GM23338 (cell line): Measurements from ENCODE around the gene RNF44.
A peak's percentile ranks its signal among the peaks of the same experiment; 100 is the strongest.

Source experiments
- CREB1 ChIP-seq: fragments of 250-450 bp; sonication (Bioruptor Pico); IDR thresholded peaks from 2 replicates; pipeline ENCODE4 v1.5.0; 2020; ENCODE audit warnings: low read depth, mild to moderate bottlenecking, moderate library complexity
- EZH2 ChIP-seq: fragments of 200-600 bp; sonication (generic); IDR thresholded peaks from one replicate; pipeline ENCODE4 v1.8.0; 2017; ENCODE audit warnings: antibody characterized with exemption, mild to moderate bottlenecking, low read depth; ENCODE audit not compliant: unreplicated experiment
- EZH2phosphoT487 ChIP-seq: fragments of 200-600 bp; sonication (generic); IDR thresholded peaks from one replicate; pipeline ENCODE4 v1.8.1; 2018; ENCODE audit warnings: antibody characterized with exemption; ENCODE audit not compliant: unreplicated experiment
- NANOG ChIP-seq: IDR thresholded peaks from 2 replicates; pipeline ENCODE4 v1.6.1; 2016; ENCODE audit warnings: antibody characterized with exemption, borderline replicate concordance
- POLR2AphosphoS5 ChIP-seq: IDR thresholded peaks from 2 replicates; pipeline ENCODE4 v1.6.1; 2016; ENCODE audit warnings: antibody characterized with exemption, low read depth
- ZNF114 ChIP-seq: fragments of 250-450 bp; sonication (Bioruptor Pico); IDR thresholded peaks from 2 replicates; pipeline ENCODE4 v1.5.0; 2020; ENCODE audit warnings: mild to moderate bottlenecking, moderate library complexity
- ZNF331 ChIP-seq: fragments of 250-450 bp; sonication (Bioruptor Pico); IDR thresholded peaks from 2 replicates; pipeline ENCODE4 v1.5.0; 2020; ENCODE audit warnings: low read depth, mild to moderate bottlenecking, moderate library complexity
- TF ChIP-seq, protein P1 (sequence below), 2 experiments: fragments of 200-600 bp in 1 of 2; sonication (generic) in 1 of 2; conservative IDR thresholded peaks; 2 replicates each; pipeline versions ENCODE4 v1.5.1 to v1.6.1; 2016 to 2017; ENCODE audit warnings: antibody characterized with exemption in 2 of 2, low read depth in 2 of 2, mild to moderate bottlenecking in 2 of 2, moderate library complexity in 1 of 2
- TF ChIP-seq, protein P2 (sequence below): IDR thresholded peaks from one replicate; pipeline ENCODE4 v1.6.1; 2018; ENCODE audit warnings: antibody characterized with exemption; ENCODE audit not compliant: unreplicated experiment
- TF ChIP-seq, protein P3 (sequence below): IDR thresholded peaks from 2 replicates; pipeline ENCODE4 v1.6.1; 2016; ENCODE audit warnings: antibody characterized with exemption
- TF ChIP-seq, protein P4 (sequence below): fragments of 250-450 bp; sonication (Bioruptor Pico); IDR thresholded peaks from 2 replicates; pipeline ENCODE4 v1.5.0; 2020; ENCODE audit warnings: mild to moderate bottlenecking, moderate library complexity

DNA sequence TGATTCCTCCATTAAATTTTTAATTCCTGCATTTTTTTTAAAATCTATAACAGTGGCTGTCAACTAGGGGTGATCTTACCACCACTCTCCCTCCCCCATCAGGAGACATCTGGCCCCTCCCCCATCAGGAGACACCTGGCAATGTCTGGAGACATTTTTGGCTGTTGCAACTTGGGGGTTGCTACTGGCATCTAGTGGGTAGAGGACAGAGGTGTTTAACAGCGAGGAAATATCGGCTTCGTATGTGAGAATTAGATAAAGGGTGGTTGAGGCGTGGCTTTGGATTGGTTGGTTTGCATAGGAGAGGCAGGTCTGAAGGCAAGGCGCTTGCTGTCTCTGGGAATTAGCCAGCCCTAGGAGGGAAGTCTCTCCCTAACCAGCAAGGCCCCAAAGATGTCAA lies 22.5 kb upstream of the RNF44 start:
- TF ChIP-seq, protein P1, sequence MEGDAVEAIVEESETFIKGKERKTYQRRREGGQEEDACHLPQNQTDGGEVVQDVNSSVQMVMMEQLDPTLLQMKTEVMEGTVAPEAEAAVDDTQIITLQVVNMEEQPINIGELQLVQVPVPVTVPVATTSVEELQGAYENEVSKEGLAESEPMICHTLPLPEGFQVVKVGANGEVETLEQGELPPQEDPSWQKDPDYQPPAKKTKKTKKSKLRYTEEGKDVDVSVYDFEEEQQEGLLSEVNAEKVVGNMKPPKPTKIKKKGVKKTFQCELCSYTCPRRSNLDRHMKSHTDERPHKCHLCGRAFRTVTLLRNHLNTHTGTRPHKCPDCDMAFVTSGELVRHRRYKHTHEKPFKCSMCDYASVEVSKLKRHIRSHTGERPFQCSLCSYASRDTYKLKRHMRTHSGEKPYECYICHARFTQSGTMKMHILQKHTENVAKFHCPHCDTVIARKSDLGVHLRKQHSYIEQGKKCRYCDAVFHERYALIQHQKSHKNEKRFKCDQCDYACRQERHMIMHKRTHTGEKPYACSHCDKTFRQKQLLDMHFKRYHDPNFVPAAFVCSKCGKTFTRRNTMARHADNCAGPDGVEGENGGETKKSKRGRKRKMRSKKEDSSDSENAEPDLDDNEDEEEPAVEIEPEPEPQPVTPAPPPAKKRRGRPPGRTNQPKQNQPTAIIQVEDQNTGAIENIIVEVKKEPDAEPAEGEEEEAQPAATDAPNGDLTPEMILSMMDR (conservative IDR thresholded peaks at IDR 0.05; ENCODE audit: low read depth in 2 of 2) = peak; percentile 45 to 49
- TF ChIP-seq, protein P2, sequence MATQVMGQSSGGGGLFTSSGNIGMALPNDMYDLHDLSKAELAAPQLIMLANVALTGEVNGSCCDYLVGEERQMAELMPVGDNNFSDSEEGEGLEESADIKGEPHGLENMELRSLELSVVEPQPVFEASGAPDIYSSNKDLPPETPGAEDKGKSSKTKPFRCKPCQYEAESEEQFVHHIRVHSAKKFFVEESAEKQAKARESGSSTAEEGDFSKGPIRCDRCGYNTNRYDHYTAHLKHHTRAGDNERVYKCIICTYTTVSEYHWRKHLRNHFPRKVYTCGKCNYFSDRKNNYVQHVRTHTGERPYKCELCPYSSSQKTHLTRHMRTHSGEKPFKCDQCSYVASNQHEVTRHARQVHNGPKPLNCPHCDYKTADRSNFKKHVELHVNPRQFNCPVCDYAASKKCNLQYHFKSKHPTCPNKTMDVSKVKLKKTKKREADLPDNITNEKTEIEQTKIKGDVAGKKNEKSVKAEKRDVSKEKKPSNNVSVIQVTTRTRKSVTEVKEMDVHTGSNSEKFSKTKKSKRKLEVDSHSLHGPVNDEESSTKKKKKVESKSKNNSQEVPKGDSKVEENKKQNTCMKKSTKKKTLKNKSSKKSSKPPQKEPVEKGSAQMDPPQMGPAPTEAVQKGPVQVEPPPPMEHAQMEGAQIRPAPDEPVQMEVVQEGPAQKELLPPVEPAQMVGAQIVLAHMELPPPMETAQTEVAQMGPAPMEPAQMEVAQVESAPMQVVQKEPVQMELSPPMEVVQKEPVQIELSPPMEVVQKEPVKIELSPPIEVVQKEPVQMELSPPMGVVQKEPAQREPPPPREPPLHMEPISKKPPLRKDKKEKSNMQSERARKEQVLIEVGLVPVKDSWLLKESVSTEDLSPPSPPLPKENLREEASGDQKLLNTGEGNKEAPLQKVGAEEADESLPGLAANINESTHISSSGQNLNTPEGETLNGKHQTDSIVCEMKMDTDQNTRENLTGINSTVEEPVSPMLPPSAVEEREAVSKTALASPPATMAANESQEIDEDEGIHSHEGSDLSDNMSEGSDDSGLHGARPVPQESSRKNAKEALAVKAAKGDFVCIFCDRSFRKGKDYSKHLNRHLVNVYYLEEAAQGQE = no peak
- TF ChIP-seq POLR2AphosphoS5 = no peak
- no peak for TF ChIP-seq EZH2
- no peak for TF ChIP-seq ZNF114 (CRISPR knock-in tag)
- no peak for TF ChIP-seq EZH2phosphoT487
- no peak for TF ChIP-seq NANOG
- TF ChIP-seq, protein P3, sequence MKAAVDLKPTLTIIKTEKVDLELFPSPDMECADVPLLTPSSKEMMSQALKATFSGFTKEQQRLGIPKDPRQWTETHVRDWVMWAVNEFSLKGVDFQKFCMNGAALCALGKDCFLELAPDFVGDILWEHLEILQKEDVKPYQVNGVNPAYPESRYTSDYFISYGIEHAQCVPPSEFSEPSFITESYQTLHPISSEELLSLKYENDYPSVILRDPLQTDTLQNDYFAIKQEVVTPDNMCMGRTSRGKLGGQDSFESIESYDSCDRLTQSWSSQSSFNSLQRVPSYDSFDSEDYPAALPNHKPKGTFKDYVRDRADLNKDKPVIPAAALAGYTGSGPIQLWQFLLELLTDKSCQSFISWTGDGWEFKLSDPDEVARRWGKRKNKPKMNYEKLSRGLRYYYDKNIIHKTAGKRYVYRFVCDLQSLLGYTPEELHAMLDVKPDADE = no peak
- TF ChIP-seq ZNF331 (CRISPR knock-in tag) = no peak
- no peak for TF ChIP-seq CREB1 (CRISPR knock-in tag)
- TF ChIP-seq, protein P4, sequence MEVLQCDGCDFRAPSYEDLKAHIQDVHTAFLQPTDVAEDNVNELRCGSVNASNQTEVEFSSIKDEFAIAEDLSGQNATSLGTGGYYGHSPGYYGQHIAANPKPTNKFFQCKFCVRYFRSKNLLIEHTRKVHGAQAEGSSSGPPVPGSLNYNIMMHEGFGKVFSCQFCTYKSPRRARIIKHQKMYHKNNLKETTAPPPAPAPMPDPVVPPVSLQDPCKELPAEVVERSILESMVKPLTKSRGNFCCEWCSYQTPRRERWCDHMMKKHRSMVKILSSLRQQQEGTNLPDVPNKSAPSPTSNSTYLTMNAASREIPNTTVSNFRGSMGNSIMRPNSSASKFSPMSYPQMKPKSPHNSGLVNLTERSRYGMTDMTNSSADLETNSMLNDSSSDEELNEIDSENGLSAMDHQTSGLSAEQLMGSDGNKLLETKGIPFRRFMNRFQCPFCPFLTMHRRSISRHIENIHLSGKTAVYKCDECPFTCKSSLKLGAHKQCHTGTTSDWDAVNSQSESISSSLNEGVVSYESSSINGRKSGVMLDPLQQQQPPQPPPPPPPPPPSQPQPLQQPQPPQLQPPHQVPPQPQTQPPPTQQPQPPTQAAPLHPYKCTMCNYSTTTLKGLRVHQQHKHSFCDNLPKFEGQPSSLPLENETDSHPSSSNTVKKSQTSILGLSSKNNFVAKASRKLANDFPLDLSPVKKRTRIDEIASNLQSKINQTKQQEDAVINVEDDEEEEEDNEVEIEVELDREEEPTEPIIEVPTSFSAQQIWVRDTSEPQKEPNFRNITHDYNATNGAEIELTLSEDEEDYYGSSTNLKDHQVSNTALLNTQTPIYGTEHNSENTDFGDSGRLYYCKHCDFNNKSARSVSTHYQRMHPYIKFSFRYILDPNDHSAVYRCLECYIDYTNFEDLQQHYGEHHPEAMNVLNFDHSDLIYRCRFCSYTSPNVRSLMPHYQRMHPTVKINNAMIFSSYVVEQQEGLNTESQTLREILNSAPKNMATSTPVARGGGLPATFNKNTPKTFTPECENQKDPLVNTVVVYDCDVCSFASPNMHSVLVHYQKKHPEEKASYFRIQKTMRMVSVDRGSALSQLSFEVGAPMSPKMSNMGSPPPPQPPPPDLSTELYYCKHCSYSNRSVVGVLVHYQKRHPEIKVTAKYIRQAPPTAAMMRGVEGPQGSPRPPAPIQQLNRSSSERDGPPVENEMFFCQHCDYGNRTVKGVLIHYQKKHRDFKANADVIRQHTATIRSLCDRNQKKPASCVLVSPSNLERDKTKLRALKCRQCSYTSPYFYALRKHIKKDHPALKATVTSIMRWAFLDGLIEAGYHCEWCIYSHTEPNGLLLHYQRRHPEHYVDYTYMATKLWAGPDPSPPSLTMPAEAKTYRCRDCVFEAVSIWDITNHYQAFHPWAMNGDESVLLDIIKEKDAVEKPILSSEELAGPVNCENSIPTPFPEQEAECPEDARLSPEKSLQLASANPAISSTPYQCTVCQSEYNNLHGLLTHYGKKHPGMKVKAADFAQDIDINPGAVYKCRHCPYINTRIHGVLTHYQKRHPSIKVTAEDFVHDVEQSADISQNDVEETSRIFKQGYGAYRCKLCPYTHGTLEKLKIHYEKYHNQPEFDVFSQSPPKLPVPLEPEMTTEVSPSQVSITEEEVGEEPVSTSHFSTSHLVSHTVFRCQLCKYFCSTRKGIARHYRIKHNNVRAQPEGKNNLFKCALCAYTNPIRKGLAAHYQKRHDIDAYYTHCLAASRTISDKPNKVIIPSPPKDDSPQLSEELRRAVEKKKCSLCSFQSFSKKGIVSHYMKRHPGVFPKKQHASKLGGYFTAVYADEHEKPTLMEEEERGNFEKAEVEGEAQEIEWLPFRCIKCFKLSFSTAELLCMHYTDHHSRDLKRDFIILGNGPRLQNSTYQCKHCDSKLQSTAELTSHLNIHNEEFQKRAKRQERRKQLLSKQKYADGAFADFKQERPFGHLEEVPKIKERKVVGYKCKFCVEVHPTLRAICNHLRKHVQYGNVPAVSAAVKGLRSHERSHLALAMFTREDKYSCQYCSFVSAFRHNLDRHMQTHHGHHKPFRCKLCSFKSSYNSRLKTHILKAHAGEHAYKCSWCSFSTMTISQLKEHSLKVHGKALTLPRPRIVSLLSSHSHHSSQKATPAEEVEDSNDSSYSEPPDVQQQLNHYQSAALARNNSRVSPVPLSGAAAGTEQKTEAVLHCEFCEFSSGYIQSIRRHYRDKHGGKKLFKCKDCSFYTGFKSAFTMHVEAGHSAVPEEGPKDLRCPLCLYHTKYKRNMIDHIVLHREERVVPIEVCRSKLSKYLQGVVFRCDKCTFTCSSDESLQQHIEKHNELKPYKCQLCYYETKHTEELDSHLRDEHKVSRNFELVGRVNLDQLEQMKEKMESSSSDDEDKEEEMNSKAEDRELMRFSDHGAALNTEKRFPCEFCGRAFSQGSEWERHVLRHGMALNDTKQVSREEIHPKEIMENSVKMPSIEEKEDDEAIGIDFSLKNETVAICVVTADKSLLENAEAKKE = no peak
